ENCODE results near the gene MYO15B.

MYO15B gene

GRCh38 chr17:75641343-75641742 is 53.7 kb downstream of the MYO15B start:
- no peak for DNase-seq

DNA sequence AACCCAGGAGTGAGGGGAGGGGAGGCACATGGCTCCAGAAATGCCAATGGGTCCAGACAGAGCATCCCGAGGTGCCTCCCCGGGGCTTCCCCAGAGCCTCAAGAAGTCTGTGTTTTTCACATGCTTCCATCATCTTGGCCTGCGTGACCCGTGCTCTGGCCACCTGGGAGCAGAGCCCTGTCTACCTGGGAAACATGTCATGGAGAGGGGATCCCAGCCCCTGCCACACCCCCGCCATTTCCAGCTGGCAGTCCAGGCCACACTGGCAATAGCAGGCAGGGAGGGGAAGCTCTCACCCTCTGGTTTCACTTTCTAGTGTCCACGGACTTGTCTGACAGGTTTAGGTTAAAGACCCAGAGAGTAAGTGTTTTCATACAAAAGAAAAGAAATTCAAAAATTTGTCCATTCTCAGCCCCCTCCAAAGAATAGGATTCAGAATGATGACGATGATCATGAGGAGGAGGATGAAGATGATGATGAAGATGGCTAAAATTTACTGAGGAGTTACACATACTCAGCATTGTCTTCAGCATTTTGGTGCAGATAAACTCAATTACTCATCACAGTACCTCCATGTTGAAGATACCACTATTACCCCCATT is 54.7 kb downstream of the MYO15B start:
- DNase-seq = no peak

DNA sequence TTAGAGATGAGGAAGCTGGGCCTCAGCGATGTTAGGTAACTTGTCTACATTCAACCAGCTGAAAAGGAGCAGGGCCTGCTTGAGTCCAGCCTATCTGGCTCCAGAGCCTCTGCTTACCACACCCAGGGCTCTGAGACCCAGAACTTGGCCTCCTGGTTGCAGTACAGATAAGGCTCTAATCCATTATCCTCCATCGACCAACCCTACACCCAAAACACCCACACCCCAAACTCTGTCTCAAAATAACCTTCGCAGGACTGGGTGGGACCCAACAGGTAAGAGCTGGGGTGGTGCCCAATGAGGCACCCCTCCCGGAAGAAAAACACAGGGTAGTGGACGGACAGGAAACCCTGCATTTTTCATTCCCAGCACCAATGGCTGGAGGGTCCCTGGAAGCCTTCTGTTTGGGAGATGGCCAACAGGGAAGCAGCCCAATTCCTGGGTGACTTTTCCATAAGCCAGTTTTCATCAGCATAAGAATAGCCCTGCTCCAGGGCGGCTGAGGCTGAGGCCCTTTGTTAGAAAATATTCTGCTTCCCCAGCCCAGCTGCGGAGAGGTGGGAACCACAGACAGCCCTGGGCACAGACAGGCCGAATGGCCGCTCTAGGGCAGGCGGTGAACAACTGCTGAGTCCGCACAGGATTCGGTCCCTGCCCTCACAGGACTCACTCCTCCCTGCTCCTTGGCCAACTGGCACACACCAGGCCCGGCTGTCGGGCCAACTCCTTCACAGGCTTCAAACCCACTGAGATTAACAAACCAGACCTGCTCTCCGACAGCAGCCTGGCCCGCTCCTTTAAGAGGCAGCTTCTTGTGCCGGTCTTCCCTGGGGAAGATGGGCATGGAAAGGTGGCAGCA is 55.4 kb downstream of the MYO15B start:
- no peak for DNase-seq

DNA sequence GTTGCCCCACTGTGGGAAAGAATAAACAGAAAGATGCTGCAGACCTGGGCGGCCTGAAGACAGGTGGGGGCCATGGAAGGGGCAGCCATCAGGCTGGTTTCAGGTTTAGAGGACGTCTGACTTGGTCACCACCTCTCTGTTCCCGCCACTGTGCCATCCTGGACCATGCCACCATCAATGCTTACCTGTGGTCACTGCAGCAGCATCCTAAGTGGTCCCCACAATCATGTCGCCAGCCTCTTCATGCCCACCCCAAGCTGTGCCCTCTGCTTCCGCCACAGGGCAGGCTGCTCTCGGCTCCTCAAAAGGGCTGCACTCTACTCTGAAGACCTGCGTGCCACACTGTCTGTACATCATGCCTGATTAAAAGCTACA is 56.0 kb downstream of the MYO15B start:
- DNase-seq = no peak

DNA sequence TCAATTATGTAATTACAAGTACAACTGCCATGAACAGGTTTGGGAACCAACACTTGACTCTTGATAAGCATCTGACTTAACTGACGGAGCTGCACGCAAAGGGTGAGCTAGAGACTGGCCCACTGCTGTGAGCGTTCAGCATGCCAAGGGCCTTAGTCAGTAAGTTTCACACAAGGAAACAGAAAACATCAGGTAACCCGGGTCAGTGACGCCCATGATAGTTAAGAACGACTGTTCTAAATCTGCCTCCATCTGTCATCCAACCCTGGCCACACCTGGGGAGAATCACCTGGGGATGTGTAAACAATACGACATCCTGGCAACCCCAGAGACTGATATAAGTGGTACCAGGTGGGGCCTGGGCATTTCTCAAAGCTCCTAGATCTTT is 57.9 kb downstream of the MYO15B start:
- no peak for DNase-seq

DNA sequence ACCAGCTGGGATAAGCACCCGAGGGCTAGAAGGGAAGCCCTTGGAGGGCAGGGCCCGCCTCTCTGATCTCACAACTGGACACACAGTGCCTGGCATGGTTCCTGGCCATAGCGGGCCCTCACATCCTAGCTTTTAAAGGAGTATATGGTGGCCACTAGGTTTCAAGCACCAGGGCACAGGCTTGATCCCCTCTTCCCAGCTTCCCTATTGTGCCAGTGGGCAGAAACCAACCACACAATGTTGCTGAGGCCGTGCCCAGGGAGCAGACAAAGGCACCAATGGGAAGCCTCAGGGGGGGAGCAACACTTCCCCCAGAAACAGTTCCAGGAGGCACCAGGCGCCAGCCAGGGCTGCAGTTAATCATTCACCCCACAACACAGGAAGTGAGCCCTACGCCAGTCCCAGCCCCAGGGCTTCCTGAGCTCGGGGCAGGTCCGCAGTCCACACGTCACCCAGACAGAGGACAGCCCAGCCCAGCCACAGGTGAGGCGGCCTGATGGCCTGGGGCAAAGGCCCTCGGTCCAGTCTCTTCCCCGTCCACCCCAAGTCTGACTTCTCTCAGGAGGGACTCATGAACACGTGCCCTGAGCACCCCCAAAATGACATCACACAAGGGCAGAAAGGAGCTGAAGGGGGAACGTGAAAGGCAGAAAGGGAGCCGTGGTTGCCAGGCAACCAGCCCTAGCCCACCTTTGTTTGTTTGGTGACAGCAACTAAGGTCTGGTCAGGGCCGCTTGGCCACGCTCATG is 58.5 kb downstream of the MYO15B start:
- DNase-seq = no peak

GRCh38 chr17:75646638-75646992 is 59.0 kb downstream of the MYO15B start:
- no peak for DNase-seq

GRCh38 chr17:75647061-75647460 is 59.5 kb downstream of the MYO15B start:
- no peak for DNase-seq

DNA sequence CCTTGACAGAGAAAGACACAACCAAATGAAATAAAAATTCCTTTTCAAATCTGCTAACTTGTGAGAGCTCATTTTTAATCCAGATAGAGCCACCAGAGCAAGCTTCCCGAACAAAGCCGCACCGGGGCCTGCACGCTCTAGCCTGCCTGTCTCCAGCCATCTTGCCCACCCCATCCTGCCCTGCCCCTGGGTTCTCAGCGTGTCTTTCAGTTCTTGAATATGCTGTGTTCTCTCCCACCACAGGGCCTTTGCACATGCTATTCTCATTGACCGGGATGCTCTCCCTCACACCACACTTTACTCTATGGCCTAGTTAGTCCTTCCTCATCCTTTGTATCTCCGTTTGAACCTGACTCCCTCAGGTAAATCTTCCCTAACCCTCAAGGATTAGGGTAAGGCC is 60.3 kb downstream of the MYO15B start:
- DNase-seq = no peak

- DNase-seq = no peak
Measured at GRCh38 chr17:75649687-75650086, 62.1 kb downstream of the MYO15B start.

- no peak for DNase-seq
Measured at GRCh38 chr17:75650874-75651273, 63.3 kb downstream of the MYO15B start.

DNA sequence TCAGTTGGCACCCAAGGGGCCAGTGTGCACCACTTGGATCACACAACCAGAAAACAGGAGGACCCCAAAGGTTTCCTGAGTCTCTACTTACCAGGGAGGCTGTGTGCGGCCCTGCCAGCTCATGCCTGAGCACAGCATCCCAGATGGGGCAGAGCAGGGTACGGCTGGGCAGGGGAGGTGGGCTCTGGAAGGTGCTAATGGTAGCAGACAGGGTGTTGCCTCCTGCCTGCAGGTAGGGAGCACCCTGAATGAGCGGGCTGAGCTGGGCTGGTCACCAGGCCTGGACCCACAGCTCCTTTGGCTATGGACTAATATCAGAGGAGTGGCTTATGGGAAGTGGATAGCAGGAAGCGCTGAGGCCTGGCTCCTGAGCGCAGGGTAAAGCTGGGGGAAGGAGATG is 64.7 kb downstream of the MYO15B start:
- no peak for DNase-seq

- peak; percentile 38 for DNase-seq
Measured at GRCh38 chr17:75652934-75653549, 65.4 kb downstream of the MYO15B start.

DNA sequence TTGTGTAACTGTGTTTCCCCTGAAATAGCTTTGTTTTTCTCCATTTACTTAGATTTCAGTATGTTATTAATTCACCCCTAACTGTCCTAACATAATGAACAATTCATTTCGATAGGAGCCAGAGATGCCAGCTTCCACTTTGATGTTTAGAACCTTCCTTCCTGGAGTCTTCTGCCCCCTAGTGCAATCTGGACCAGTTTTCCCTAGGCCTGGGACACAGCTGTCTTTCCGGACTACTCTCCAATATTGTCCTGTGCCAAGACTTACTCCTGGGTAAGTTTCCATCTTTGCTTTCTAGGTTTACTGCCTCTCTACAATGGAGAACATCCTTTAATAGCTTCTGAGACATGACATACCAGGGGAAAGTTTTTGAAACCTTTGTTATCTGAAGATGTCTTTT is 66.6 kb downstream of the MYO15B start:
- DNase-seq = no peak

GRCh38 chr17:75658237-75658636 is 70.6 kb downstream of the MYO15B start:
- no peak for DNase-seq

DNA sequence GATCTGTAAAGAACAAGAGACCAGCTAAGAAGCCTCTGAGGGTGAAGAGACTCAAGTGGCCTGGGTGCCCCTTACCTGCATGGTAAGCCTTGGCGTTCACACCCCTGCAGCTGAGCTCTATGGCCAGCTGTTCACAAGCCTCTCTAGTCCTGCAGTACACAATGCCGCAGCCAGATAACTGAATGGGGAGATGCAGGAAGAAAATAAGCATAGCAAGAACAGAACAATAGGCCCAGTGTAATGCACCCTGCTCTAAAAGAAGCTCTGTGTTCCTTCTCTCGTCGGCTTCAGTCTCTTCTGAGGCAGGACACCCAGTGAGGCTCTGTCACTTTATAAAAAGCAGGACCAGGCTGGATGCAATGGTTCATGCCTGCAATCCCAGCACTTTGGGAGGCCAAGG is 73.9 kb downstream of the MYO15B start:
- no peak for DNase-seq

DNA sequence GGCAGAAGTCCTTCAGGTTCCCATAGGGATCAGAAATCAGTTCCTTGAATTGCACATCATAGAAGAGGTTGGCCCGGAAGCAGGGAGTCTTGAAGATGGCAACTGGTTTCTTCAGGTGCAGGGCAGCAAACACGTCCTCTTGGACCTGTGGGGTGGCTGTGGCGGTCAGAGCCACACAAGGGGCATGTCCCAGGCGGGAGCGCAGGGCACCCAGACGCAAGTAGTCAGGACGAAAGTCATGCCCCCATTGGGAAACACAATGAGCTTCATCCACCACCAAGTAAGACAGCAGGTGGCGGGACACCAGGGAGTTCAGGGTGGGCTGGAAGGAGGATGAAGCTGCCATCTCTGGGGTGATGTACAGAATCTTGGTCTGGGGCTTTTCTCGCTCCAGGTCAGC is 74.9 kb downstream of the MYO15B start:
- no peak for DNase-seq

DNA sequence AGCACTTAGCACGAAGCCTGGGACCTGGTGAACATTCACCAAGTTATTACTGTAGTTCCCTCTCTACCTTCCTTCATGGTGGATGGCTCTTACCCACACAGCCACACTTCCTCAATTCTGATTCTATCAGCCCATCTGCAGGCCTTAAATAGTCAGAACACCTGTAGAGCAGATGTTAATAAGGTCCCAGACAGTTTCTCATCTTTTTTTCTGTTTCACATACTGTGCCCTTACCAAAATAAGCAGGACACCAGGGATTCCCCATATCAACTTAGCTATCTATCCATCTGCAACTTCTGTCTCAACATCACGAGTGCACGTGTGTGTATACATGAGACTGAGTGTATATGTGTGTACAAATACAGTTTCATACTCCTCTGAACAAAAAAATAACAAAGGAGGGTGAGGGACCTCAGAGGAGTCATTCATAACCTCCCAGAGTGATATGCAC is 76.5 kb downstream of the MYO15B start:
- no peak for DNase-seq

DNA sequence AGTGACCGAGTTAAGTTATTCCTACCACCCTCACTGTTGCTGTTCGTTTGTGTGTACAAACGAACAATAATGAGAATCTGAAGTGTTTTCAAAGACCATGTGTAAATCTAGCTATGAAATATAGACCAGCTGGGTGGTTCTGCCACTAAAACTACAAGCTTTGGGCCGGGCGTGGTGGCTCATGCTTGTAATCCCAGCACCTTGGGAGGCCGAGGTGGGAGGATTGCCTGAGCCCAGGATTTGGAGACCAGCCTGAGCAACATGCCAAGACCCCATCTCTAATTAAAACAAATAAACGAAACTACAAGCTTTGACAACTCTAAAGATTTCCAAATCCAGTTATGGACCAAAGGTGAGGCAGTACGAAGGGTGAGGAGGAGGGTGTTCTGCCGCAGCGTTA is 78.4 kb downstream of the MYO15B start:
- no peak for DNase-seq

DNA sequence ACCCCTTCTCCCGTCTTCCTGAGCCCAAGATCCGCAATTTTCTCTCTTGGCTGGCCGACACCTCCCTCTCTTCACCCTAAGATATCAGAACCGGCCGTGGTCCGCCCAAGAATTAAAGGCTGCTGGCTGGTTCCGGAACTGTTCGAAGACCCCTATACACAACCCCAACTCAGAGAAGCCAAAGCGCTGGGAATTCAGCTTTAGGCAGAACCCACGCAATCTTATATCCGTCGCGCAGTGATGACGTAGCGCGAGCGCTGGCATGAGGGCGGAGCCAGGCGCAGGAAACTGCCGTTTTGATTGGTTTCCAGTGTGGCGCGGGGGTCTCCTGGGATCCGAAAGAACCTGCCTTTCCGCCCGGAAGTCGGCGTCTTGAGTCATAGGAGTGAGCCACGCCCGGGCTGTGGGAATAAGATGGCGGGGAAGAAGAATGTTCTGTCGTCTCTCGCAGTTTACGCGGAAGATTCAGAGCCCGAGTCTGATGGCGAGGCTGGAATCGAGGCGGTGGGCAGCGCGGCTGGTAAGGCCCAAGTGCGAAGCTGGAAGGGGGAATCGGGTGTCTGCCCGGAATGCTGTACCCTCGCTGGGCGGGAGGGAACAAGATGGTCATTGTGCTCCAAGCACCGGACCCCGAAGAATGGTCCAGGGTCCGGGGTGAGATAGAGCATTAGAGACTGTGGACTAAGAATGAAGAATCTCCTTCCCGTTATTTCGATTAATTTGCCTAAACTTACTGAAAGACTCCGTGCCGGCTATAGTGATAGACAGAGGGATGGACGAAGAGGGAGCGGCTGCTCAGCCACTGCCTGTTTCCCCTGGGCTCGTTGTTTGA is 79.6 kb downstream of the MYO15B start, which contains the start of the genes RECQL5 and SAP30BP:
Gene RECQL5, minus strand, starts transcription at position 196 of the 832 bp plus-strand sequence. CDS start 597 bp downstream, outside the sequence.
Gene SAP30BP, plus strand, starts transcription at position 380 of the 832 bp plus-strand sequence. Its CDS starts 35 bp downstream, at position 415.
- DNase-seq = peak; percentile 97

GRCh38 chr17:75667825-75668224 is 80.2 kb downstream of the MYO15B start:
- DNase-seq = no peak

DNA sequence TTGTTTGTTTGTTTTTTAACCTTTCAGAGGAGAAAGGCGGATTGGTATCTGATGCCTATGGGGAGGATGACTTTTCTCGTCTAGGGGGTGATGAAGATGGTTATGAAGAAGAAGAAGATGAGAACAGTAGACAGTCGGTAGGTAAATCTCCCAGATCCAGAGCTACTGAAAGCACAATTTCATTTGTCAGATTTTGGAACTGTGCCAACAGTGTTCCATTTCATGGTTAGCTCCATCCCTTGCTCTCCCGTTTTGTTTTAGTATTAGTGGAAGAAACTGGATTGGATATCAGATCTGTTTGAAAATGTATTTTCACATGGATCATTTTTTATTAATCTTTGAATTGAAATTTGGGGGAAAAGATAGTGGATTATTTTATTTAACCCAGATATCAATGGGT is 80.9 kb downstream of the MYO15B start:
- no peak for DNase-seq

Measured in retina (tissue), 1 donor.